HG03565 (cell line): ENCODE measurements around the gene PARP9.
"Not testable (repeated sequence)": the region's sequence is repeated elsewhere in the genome, so short reads cannot be mapped to it uniquely, and the experiment has no call there.

ENCODE experiments used
- ATAC-seq: cut with Tn5 transposase; IDR thresholded peaks from one replicate; pipeline ENCODE4 v1.9.1; 2021; ENCODE audit warnings: mild to moderate bottlenecking, moderate library complexity; ENCODE audit not compliant: unreplicated experiment

The PARP9 gene

DNA sequence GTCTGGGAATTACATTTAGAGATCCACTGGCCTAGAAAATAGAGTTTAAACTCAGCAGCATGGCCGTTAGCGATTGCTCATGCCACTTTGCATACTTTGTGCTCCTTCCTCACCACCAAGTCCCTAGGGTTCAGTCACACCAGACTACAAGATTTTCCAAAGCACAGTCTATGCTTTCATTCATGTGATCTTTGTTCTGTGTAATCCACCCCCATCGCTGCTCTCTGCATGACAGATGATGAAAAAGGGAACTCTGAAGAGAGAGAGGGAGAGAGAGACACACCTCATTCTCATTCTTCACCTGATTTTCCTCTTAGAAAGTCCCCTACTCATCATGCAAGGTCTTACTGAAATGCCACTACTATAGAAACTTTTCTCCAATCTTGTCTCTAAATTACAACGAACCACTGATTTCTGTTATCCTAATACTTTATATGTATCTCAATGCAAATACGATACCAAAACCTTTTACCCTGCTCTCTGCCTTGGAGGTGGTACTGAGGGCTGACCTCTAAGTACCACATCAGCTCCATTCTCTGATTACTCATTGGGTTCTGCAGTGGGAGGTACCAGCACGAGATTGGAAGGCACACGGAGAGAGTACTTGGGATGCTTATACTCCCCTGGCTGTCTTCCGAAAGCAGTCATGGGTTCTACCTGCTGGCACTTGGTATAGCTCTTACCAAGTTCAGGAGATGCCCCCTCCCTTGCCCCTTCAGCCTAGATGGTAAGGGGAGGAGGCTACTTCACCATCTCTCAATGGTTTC is 12.3 kb upstream of the PARP9 start:
- ATAC-seq, result peak; percentile 76

DNA sequence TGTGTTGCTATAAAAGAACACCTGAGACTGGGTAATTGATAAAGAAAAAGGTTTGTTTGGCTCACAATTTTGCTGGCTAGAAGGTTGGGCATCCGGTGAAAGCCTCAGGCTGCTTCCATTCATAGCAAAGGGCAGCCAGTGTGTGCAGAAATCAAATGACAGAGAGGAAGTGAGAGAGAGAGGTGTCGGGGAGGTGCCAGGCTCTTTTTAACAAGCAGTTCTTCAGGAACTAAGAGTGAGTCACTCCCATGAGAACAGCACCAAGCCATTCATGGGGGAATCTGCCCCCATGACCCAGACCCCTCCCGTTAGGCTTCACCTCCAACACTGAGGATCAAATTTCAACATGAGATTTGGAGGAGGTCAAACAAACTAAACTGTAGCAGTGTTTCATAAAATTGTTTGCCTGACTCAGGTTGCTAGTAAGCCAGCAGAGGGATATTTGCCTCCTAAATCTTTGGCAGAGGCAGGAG is 8.9 kb upstream of the PARP9 start:
- no peak for ATAC-seq

DNA sequence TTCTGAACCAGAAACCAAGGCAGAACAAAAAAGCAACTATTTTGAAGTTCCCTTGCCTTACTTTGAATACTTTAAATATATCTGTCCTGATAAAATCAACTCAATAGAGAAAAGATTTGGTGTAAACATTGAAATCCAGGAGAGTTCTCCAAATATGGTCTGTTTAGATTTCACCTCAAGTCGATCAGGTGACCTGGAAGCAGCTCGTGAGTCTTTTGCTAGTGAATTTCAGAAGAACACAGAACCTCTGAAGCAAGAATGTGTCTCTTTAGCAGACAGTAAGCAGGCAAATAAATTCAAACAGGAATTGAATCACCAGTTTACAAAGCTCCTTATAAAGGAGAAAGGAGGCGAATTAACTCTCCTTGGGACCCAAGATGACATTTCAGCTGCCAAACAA is 4.7 kb upstream of the PARP9 start:
- no peak for ATAC-seq

DNA sequence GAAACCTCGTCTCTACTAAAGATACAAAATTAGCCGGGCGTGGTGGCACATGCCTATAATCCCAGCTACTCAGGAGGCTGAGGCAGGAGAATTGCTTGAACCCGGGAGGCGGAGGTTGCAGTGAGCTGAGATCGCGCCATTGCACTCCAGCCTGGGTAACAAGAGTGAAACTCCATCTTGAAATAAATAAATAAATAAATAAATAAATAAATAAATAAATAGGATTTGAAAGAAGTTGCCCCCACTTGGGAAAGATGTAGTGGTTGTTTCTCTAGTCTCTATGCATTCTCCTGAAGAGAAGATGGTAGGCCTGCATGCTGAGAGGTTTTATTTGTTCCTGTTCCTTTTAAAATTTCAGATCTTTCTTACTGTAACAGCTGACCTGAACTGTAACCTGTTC is 4.0 kb upstream of the PARP9 start:
- not testable (repeated sequence) for ATAC-seq

DNA sequence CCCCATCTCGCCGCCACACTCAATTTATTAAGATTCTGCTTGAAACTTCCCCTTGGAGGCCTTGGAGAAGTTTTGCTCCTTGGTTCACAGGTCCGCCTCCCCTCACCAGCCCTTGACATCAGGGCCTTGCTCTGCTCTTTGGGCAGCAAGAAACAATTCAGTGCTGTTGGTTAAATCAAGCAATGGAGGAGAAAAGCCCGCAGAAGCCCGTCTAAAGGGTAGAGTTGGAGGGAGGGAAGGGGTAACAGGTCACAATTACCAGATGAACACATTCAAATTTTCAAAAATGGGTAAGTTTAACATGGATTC is 429 bp downstream of the PARP9 start:
- ATAC-seq, result no peak

DNA sequence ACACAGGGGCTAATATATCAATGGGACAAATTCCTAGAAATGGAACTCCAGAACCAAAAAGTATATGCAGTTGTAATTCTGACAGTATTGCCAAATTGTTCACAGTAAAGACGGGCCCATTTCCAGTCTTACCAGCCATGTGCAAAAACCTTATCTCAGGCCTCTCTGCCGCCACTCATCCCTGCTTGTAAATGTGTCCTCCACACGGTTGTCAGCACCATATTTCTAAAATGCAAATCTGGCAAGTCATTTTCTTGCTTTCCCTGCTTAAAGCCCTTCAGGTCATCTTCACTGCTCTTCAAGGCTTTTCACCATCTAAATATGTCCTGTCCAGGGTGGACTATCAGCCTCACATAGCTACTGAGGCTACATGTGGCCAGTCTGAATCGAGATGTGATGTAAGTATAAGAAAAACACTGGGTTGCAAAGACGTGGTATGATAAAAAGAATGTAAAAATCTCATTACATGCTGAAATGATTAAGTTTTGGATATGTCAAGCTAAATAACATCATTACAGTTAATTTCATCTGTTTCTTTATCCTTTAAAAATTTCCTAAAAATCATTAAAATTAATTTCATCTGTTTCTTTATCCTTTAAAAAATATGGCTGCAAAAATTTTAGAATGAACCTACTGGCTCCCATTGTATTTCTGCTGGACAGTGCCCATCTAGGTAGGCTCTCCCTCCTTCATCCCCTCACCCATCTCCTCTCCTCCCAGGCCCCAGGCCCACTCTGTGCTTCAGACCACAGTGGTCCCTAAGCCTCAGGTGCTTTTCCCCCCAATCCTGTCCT is 980 bp downstream of the PARP9 start:
- ATAC-seq, result no peak

DNA sequence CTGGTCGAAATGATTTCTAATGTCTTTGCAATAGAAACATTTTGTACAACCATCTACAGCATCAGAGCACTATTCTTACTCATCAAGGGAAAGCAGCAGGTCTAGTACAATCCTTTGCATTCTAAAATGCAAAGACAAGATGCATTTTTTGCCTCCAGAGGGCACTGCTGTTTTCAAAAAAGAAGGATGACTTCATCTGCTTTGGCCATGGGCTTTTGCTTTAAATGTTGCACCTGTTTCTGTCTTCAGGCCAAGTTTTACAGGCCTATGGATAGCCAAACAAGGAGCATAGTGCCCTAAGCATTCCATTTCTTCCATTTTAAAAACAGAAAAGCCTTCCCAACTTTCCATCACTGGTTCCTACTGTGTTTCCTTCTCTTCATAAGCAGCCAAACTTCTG is 3.4 kb downstream of the PARP9 start:
- peak; percentile 39 for ATAC-seq

DNA sequence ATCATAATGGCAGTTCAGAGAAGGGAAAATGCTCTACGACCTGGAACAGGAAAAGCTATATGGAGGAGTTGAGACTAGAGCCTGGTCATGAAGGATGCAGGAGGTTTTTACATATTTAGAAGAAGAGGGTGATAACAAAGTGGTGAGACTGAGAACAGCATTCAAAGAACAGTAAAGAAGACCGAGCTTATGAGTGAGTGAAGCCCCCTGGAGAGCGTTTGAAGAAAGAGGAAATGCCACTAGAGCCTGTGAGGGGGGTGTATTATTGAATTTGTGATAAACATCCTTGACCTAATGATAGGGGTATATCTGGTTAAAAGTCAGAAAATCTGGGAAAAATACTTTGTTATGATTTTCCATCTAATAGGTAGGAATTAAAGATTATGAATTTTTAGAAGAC is 4.2 kb downstream of the PARP9 start:
- no peak for ATAC-seq

DNA sequence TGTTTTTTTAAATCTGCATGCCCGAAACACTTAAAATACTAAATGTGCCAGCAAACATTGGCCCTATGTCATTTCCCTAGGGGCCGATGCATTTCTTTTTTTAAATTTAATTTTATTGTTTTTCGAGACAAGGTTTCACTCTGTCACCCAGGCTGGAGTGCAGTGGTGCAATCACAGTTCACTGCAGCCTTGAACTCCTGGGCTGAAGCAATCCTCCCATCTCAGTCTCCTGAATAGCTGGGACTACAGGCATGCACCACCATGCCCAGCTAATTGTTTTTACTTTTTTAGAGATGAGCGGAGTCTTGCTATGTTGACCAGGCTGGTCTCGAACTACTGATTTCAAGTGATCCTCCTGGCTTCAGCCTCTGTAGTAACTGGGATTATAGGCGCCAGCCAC is 5.5 kb downstream of the PARP9 start:
- no peak for ATAC-seq

DNA sequence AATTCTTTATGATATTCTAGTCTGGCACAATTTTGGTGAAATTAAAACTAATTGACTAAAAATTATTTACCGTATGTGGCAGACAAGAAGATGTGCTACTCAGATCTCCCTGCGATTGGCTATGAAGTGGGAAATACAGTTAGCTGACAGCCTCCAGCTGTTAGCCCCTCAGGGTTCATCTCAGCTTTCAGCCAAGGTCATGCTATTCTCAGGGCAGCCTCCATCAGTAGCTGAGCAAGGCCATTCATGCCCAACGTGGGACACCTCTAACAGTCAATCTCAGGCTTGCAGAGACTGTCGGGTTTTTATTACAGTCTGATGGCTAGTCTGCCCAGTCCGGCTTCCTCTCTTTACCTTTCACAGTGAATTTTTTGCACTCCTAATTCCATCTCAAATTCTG is 6.7 kb downstream of the PARP9 start:
- no peak for ATAC-seq

DNA sequence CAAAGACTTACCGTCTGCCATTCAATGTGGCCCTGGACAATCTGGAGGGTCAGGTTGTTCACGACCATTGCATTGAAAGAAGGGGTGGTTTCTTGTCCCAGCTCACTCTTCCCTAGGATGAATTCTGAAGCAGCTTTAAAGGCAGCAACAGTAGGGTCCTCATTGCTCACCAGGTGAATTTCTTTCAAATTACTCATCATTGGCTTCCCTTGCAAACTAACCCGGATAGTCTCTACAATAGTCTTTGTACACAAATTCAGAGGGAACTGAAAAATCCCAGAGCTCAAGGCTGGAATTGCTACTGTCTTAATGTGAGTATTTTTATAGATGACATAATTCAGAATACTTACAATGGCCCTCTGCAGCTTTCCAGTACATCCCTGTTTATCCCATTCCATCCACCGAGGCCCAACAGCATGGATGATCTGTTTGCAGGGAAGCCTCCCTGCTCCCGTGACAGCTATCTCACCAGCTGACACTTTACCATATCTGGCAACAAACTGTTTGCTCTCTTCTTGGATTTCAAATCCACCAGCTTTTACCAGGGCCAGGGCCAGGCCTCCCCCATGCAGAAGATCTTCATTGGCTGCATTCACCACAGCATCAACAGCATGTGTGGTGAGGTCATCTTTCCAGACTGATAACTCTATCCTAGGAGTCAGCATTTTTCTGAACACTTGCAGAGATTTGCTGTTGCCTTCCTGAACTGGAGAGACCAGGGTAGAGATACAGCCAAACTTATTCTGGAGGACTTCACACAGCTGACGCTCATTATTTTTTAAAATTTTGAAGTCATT is 8.6 kb downstream of the PARP9 start:
- ATAC-seq, result no peak

DNA sequence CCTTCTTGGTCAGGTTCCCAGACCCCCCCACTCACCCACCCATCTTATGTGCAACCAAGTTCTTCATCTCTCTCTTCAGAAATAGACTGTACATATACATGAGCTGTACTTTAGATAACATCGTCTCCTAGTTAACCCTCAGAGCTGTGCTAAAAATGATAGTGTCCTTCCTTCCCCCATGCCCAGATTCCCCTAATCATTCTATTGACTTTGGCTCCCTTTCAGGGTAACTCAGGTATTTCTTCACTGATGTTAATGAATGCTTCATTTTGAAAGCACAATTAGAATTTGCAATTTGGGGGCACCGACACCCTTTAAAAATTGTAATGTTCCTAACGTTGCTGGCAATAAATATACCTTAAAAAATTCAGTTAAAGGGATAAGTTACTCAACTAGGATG is 10.9 kb downstream of the PARP9 start:
- no peak for ATAC-seq

DNA sequence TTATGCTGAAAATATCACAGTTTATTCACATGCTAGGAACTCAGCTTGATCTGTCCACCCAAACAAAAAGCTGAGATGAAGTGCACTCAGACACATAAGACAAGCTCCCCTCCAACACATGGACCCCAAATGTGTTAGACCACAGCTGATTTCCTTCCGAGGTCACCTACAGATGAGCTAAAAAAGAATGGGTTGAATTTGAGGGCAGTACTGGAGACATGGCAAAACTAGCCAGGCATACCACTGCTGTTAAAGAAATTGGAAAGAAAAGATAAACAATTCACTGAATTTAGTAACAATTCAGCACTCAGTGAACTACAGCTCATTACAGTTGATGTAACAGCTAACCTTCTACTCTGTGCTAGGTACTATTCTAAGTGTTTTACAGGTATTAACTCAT is 15.5 kb downstream of the PARP9 start:
- no peak for ATAC-seq

DNA sequence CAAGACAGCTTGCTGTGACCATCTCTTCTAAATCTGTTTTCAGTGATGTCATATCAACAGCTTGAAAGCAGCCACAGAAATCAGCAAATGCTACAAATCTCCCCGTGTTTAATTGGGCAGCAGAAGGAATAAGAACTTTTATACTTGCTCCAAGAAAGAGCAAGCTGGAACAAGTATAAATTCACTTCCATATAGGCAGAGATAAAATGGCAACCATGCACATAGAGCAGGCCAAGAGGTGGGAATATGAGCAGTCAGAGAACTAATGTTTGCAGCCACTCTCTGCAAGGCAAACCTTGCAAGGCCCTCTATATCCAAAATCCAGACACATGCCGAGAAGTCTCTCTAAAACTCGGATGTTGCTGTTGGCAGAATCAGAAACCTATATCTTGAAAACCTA is 16.0 kb downstream of the PARP9 start:
- no peak for ATAC-seq

DNA sequence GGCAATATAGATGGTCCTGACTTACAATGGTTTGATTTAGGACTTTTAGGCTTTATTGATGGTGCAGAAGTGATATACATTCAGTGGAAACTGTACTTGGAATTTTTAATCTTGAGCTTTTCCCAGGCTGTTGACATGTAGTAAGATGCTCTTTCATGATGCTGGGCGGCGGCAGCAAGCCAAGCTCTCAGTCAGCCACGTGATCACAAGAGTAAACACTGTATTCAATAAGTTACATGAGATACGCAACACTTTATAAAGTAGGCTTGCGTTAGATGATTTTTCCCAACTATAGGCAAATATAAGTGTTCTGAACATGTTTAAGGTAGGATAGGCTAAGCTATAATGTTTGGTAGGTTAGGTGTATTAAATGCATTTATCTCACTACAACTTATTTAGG is 17.9 kb downstream of the PARP9 start:
- no peak for ATAC-seq

DNA sequence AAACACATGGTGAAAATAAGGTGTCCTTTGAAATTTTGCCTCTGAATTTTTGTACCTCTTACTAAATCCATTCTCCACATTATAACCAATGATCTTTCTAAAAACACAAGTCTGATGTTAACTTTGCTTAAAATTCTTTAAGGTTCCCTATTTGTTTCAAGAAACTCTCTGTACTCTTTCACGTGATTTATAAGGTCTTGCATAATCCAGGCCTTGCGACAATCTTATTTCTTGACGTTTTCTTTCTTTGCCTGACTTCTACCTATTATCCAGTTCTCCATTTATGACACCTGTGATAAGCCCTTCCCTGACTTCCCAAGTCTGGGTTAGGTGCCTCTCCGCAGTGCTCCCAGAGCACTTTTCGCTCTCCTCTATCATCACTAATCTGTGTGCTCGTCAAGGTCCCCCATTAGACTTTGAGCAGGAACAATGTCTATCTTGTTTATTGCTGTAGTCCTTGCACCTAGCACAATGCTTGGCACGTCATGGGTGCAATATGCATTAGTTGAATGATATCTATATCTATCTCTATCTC is 25.1 kb downstream of the PARP9 start:
- ATAC-seq, result no peak

DNA sequence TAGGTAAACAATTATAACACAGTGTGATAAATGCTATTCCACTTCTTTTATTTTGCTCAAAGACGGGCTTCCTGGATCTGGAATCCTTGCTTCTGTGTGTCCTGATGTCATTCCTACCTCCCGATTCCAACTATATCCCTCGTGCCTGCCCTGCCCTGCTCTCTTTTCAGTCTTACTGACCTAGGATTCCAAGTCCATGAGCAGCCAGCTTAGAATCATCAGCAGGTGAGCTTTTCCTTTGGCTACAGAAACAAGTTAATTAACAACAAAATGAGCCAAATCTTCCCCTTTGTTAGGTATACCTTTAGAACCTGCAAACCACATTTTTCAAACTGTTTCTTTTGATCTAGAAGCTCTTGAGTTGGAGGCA is 27.5 kb downstream of the PARP9 start:
- no peak for ATAC-seq

DNA sequence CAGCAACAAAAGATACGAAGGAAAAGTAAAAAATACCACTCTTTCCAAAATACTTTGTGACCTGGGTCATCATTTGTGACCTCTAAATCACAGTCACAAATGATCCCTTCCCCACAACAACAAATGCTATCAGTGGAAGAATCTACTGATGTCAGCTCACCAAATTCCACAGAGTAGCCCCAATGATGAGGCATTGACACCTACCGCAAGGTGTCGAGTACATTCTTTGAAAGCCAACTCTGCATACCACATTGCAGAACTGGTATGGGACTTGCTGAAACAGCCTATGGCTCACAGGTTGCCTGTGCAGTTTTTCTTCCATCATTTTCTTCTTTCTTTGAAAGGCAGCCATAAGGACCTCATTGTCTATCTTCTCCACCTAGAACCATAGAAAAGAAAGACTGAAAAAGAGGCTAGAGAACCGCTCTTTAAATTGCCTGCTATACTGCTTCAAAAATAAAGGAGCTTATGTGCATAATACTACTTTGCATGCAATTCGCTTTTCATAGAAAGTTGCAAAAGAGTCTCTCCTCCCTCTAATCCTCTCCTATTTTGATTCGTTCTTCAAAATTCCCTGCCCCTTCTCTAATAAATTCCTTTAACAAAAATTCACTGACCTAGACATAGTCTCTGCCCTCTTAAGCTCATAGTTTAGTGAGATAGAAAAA is 28.0 kb downstream of the PARP9 start:
- no peak for ATAC-seq

DNA sequence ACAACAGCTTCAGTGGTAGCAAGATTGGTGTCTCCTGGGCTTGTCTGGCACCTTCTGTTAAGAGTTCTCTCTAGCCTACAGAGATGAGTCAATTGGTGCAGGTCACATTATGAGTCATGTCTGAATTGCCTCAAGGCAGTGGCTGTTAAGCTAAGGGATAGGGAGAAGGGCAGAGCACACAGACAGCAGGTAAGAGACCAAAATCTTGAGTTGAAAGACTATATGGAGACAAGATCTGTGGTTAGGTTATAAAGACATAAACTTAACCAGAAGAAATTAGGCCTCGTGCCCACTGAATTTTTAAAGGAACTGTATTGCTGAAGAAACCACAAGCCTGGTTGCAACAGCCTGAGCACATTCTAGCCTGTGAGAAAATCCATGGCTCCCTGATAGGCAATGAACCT is 30.2 kb downstream of the PARP9 start:
- ATAC-seq, result peak; percentile 98

DNA sequence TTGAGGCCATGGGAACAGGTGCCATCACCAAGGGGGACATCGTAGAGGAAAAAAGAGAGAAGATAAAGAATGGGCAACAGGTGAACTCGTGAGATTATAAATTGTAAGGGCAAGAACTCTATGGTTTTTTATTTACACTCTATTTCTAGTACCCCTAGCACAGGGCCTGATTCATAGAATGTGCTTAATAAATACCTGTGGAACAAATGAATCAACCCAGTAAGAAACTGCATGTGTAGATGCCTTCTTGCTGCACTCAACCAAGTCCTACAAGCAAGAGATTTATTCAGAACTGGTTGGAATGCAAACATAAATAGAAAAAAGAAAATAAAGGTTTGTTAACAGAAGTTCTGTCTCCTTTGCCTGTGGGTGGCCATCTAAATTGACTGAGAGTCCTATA is 30.6 kb downstream of the PARP9 start:
- no peak for ATAC-seq

DNA sequence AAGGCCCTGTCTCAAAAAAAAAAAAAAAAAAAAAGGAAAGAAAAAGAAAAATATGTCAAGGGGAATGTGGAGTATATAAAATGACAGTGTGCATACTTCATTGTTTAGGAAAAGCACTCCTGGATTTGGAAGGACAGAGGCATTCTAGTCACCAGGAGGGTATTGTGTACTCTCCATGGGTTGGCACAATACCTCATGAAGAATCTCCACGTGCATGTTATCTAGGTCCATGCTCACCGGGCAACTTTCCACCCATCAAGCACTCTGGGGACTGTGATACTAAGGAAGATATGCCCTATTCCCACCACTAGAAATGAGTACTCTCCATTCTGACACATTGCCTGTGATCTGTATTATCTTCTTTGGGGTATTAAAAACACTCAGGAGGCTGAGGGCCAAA is 33.9 kb downstream of the PARP9 start:
- ATAC-seq, result no peak
